ENCODE measurements around the gene DNMT1. TPM values are rescaled to one million over a fixed set of nuclear protein-coding genes. Genes with fewer than 3 reads are reported as not detected.

The DNMT1 gene
- total RNA-seq, 1 experiment from 2014 or later = 210 TPM

DNA sequence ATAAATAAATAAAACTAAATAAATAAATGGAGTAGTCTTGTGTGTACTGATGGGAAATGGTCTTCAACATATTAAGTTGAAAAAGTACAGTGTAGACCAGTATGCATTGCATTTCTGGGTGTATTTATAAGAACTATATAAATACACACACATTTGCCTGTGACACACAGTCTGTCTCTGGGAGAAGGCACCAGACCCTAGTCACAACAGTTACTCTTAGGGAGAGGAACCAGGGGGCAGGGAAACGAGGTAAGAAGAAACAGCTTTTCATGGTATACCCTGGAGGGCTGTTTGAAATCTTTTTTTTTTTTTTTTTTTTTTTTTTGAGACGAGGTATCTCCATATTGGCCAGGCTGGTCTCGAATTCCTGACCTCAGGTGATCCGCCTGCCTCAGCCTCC is 39.2 kb upstream of the DNMT1 start:
- Mint-ChIP-seq H3K4me3 (no peak overlapping the region), H3K36me3 (no peaks in the 10 kb centered on the region), H3K4me1 (peaks cover 11% of the 10 kb centered on the region), H3K27me3 (ENCODE audit: low read depth) (no peaks in the 10 kb centered on the region; the same call in 1 of the 2 replicates), H3K27ac (no peak overlapping the region), H3K9me3 (no peaks in the 10 kb centered on the region)
- ChIA-PET POLR2A (no interaction called here), CTCF (no interaction called here)
- ATAC-seq (no peak), DNase-seq (ENCODE audit: low spot score) (no peak)
- no peak for TF ChIP-seq NFE2L1 (CRISPR knock-in tag; IDR thresholded peaks at IDR 0.05)
- no peak for TF ChIP-seq SMAD3 (CRISPR knock-in tag; IDR thresholded peaks at IDR 0.05; ENCODE audit: borderline replicate concordance)
- no peak for TF ChIP-seq OVOL2 (CRISPR knock-in tag; IDR thresholded peaks at IDR 0.05; ENCODE audit: borderline replicate concordance)
- TF ChIP-seq, protein P1, sequence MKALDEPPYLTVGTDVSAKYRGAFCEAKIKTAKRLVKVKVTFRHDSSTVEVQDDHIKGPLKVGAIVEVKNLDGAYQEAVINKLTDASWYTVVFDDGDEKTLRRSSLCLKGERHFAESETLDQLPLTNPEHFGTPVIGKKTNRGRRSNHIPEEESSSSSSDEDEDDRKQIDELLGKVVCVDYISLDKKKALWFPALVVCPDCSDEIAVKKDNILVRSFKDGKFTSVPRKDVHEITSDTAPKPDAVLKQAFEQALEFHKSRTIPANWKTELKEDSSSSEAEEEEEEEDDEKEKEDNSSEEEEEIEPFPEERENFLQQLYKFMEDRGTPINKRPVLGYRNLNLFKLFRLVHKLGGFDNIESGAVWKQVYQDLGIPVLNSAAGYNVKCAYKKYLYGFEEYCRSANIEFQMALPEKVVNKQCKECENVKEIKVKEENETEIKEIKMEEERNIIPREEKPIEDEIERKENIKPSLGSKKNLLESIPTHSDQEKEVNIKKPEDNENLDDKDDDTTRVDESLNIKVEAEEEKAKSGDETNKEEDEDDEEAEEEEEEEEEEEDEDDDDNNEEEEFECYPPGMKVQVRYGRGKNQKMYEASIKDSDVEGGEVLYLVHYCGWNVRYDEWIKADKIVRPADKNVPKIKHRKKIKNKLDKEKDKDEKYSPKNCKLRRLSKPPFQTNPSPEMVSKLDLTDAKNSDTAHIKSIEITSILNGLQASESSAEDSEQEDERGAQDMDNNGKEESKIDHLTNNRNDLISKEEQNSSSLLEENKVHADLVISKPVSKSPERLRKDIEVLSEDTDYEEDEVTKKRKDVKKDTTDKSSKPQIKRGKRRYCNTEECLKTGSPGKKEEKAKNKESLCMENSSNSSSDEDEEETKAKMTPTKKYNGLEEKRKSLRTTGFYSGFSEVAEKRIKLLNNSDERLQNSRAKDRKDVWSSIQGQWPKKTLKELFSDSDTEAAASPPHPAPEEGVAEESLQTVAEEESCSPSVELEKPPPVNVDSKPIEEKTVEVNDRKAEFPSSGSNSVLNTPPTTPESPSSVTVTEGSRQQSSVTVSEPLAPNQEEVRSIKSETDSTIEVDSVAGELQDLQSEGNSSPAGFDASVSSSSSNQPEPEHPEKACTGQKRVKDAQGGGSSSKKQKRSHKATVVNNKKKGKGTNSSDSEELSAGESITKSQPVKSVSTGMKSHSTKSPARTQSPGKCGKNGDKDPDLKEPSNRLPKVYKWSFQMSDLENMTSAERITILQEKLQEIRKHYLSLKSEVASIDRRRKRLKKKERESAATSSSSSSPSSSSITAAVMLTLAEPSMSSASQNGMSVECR (CRISPR knock-in tag; IDR thresholded peaks at IDR 0.05; ENCODE audit: borderline replicate concordance) = no peak
- TF ChIP-seq, protein P2, sequence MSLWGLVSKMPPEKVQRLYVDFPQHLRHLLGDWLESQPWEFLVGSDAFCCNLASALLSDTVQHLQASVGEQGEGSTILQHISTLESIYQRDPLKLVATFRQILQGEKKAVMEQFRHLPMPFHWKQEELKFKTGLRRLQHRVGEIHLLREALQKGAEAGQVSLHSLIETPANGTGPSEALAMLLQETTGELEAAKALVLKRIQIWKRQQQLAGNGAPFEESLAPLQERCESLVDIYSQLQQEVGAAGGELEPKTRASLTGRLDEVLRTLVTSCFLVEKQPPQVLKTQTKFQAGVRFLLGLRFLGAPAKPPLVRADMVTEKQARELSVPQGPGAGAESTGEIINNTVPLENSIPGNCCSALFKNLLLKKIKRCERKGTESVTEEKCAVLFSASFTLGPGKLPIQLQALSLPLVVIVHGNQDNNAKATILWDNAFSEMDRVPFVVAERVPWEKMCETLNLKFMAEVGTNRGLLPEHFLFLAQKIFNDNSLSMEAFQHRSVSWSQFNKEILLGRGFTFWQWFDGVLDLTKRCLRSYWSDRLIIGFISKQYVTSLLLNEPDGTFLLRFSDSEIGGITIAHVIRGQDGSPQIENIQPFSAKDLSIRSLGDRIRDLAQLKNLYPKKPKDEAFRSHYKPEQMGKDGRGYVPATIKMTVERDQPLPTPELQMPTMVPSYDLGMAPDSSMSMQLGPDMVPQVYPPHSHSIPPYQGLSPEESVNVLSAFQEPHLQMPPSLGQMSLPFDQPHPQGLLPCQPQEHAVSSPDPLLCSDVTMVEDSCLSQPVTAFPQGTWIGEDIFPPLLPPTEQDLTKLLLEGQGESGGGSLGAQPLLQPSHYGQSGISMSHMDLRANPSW (CRISPR knock-in tag; conservative IDR thresholded peaks at IDR 0.05; ENCODE audit: low read depth) = no peak
- TF ChIP-seq, protein P3, sequence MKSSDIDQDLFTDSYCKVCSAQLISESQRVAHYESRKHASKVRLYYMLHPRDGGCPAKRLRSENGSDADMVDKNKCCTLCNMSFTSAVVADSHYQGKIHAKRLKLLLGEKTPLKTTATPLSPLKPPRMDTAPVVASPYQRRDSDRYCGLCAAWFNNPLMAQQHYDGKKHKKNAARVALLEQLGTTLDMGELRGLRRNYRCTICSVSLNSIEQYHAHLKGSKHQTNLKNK (CRISPR knock-in tag; IDR thresholded peaks at IDR 0.05) = no peak
- TF ChIP-seq TEAD1 (CRISPR knock-in tag; IDR thresholded peaks at IDR 0.05) = no peak
- TF ChIP-seq ZNF219 (CRISPR knock-in tag; IDR thresholded peaks at IDR 0.05; ENCODE audit: borderline replicate concordance) = no peak
- TF ChIP-seq, protein P4, sequence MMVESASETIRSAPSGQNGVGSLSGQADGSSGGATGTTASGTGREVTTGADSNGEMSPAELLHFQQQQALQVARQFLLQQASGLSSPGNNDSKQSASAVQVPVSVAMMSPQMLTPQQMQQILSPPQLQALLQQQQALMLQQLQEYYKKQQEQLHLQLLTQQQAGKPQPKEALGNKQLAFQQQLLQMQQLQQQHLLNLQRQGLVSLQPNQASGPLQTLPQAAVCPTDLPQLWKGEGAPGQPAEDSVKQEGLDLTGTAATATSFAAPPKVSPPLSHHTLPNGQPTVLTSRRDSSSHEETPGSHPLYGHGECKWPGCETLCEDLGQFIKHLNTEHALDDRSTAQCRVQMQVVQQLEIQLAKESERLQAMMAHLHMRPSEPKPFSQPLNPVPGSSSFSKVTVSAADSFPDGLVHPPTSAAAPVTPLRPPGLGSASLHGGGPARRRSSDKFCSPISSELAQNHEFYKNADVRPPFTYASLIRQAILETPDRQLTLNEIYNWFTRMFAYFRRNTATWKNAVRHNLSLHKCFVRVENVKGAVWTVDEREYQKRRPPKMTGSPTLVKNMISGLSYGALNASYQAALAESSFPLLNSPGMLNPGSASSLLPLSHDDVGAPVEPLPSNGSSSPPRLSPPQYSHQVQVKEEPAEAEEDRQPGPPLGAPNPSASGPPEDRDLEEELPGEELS (CRISPR knock-in tag; IDR thresholded peaks at IDR 0.05) = no peak
- TF ChIP-seq ELF4 (CRISPR knock-in tag; IDR thresholded peaks at IDR 0.05; ENCODE audit: low read depth) = no peak

DNA sequence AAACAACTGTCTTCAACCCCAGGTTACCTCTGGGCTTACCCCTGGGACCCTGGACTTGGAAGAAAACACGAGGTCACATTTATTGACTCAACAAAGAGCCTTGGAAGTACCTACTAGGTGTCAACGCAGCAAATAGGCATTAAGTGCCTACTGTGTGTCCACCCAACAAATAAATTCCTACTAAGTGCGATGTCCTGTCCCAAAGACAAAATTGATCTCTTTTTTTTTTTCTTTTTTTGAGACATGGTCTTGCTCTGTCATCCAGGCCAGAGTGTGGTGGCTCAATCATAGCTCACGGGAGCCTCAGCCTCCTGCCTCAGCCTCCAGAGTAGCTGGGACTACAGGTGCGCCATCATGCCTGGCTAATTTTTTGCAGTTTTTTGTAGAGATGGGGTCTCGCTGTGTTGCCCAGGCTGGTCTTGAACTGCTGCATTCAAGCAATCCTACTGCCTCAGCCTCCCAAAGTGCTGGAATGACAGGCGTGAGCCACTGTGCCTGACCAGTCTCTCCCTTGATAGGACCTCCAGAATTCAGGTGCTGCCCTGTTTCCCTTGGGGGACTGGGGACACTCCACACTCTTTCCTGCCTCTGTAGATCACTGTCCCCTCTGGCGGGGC is 37.0 kb upstream of the DNMT1 start:
- no peaks in the 10 kb centered on the region for H3K36me3 Mint-ChIP-seq
- no peak for DNase-seq (ENCODE audit: low spot score)
- CTCF ChIA-PET = interaction anchor here (0.6 to 2.2 kb wide), 4 partner anchors 12 to 40 kb away, joined by 4 to 15 read pairs (median 8); no protein-coding TSS in a partner anchor
- peaks cover 11% of the 10 kb centered on the region for H3K4me1 Mint-ChIP-seq
- ATAC-seq = no peak; the same call in 1 of the 2 replicates
- peak overlapping the region; percentile 92 for H3K27ac Mint-ChIP-seq
- H3K27me3 Mint-ChIP-seq (ENCODE audit: low read depth) = no peaks in the 10 kb centered on the region; the same call in 1 of the 2 replicates
- H3K9me3 Mint-ChIP-seq = no peaks in the 10 kb centered on the region
- H3K4me3 Mint-ChIP-seq = peak overlapping the region; percentile 64
- POLR2A ChIA-PET = interaction anchor here (0.6 to 0.7 kb wide), 2 partner anchors 12 to 32 kb away, joined by 3 to 5 read pairs; no protein-coding TSS in a partner anchor
- no peak for TF ChIP-seq IRF2 (CRISPR knock-in tag; IDR thresholded peaks at IDR 0.05; ENCODE audit: borderline replicate concordance, low read depth)
- peak; percentile 83 for TF ChIP-seq ZNF121 (CRISPR knock-in tag; IDR thresholded peaks at IDR 0.05)

All from WTC11 (cell line).